ENCODE measurements around the gene WIPF2. TPM values are rescaled to one million over a fixed set of nuclear protein-coding genes. Genes with fewer than 3 reads are reported as not detected.
"Not testable (repeated sequence)": the region's sequence is repeated elsewhere in the genome, so short reads cannot be mapped to it uniquely, and the experiment has no call there.

The WIPF2 gene
- polyA plus RNA-seq, 1 donor = 15.4 TPM

DNA sequence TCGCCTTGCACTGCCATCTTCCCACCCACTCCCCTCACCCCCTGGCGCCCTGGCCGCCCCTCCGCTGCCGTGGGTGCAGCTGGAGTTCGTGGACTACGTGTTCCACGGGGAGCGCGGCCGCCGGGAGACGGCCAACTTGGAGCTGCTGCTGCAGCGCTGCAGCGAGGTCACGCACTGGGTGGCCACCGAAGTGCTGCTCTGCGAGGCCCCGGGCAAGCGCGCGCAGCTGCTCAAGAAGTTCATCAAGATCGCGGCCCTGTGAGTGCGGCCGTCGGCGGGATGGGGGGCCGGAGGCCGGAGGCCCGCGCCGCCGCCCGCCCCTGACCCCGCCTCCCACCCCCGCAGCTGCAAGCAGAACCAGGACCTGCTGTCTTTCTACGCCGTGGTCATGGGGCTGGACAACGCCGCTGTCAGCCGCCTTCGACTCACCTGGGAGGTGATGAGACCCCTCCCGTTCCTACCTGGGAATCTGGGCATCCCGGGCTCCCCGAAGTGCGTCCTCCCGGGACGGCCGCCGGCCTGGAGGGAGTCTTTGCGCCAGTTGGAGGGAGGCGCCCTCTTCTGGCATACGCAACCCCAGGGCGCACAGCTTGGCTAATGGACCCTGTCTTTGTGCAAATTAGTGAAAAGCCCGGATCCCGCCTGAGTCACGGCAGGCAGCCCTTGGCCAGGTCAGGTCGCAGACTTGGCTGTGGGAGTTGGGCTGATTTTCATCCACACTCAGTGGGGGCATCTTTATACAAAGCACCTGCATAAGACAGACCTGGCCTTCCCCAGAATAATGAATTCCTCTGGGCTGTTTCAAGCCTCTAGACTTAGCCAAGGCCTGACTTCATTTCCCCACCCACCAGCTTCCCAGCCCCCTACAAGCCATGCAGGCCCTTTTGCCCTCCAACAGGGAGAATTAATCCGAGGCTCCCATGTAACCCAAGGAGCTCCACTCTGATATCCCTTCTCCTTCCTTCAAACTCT lies 27.6 kb upstream of the WIPF2 start:
- DNase-seq (ENCODE audit: low read depth) = no peak

DNA sequence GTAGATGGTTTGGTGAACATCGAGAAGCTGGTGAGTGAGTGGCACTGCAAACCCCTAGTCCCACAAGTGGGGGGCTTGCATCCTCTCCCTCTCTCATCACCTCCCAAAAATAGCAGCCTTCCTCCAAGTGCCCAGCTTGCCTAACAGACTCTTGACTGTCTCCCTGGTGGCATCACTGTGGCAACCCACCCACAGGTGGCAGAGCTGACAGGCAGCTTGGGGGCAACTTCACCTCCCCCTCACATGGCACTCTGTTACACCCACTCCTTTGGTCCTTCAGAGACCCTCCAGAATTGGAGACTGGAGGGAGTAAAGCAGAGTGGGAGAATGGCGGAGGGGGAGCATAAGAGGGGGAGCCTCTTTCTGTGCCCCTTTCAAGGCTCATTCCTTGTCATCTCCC lies 26.1 kb upstream of the WIPF2 start:
- DNase-seq (ENCODE audit: low read depth) = no peak

DNA sequence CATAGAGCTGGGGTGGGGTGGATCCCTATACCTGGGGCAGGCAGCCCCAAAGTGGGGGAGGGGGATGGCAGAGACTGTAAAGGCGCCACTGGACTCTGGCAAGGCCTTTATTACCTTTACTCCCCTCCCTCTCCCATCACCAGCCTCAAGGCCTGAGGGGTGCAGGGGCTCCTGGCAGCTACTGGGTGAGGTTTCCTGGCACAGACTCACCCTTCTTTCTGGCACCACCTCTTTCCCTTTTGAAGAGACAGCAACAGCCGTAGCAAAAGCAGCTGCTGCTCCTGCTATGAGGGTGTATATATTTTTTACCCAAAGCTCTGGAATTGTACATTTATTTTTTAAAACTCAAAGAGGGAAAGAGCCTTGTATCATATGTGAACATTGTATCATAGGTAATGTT lies 24.3 kb upstream of the WIPF2 start:
- DNase-seq (ENCODE audit: low read depth) = no peak

DNA sequence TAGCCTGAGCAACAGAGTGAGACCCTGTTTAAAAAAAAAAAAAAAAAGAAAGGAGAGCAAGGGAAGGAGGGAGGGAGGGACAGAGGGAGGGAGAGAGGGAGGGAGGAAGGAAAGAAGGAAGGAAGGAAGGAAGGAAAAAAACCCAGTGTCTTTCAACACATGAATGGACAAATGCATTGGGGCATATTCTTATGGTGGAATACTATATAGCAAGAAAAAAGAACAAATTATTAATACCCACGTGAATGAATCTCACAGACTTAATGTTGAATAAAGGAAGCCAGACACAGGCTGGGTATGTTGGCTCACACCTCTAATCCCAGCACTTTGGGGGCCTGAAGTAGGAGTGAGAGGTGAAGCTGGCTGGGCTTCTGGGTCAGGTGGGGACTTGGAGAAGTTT lies 21.6 kb upstream of the WIPF2 start:
- no peak for DNase-seq (ENCODE audit: low read depth)

DNA sequence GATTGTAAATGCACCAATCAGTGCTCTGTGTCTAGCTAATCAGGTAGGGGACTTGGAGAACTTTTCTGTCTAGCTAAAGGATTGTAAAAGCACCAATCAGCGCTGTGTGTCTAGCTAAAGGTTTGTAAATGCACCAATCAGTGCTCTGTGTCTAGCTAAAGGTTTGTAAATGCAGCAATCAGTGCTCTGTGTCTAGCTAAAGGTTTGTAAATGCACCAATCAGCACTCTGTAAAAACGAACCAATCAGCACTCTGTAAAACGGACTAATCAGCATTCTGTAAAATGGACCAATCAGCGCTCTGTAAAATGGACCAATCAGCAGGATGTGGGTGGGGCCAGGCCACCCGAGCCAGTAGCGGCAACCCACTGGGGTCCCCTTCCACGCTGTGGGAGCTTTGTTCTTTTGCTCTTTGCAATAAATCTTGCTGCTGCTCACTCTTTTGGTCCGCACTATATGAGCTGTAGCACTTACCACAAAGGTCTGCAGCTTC lies 21.1 kb upstream of the WIPF2 start:
- not testable (repeated sequence) for DNase-seq (ENCODE audit: low read depth)

DNA sequence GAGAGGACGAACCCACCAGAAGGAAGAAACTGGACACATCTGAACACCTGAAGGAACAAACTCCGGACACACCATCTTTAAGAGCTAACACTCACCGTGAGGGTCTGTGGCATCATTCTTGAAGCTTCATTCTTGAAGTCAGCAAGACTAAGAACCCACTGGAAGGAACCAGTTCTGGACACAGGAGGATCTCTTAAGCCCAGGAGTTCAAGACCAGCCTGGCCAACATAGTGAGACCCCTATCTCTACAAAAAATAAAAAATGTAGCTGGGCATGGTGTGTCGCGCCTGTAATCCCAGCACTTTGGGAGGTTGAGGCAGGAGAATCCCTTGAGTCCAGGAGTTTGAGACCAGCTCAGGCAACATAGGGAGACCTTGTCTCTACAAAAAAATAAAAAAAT lies 20.5 kb upstream of the WIPF2 start:
- no peak for DNase-seq (ENCODE audit: low read depth)

DNA sequence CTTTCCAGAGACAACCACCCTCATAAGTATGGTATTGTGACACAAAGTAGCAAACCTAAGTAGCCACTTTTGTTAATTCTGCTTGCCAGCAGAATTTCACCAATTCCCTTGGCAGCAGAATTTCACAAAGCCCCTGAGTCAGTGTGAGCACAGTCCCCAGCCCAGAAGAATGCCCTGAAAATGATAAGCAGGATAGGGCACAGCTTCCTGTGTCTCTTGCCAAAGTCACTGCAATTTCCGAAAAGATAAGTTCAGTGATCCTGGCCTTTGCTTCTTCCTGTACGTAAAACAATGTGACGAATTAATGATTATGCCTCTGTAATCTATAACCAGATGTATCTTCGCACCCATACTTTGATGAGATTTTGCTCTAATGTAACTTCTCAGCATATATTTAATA lies 16.0 kb upstream of the WIPF2 start:
- no peak for DNase-seq (ENCODE audit: low read depth)

DNA sequence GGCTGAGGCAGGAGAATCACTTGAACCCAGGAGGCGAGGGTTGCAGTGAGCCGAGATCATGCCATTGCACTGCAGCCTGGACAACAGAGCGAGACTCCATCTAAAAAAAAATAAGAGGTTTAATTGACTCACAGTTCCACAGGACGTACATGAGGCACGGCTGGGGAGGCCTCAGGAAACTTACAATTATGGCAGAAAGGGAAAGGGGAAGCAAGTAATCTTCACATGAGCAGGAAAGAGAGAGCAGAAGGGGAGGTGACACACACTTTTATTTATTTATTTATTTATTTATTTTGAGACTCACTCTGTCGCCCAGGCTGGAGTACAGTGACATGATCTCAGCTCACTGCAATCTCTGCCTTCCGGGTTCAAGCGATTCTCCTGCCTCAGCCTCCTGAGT lies 12.9 kb upstream of the WIPF2 start:
- not testable (repeated sequence) for DNase-seq (ENCODE audit: low read depth)

DNA sequence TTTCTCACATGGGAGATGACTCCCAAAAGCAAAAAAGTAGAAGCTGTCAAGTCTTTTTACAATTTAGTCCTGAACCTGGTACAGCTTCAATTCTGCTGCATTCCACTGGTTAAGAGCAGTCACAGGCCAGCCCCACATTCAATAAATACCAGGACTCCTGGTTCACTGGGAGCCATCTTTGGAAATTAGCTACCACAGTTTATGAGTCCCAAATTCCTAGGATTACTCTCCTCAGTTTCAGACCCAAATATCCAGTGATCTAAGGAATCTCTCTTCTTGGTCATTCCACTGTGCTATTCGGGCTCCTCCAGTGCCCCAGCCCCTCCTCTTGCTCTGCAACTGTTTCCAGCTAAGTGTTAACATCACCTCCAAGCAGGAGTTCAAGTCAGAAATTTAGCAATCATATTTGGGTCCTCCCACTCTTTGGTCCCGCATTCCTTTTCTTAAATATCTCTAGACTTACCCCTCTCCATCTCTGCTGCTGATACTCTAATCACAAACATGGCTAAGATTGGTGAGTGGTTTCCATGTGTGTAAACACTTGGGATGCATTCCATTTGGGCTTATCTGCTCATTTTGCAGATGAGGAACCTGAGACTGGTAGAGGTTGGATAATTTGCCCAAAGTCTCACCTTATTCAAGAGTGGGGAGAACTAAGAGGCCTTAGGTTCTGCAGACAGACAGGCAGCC lies 9.6 kb upstream of the WIPF2 start:
- no peak for DNase-seq (ENCODE audit: low read depth)

DNA sequence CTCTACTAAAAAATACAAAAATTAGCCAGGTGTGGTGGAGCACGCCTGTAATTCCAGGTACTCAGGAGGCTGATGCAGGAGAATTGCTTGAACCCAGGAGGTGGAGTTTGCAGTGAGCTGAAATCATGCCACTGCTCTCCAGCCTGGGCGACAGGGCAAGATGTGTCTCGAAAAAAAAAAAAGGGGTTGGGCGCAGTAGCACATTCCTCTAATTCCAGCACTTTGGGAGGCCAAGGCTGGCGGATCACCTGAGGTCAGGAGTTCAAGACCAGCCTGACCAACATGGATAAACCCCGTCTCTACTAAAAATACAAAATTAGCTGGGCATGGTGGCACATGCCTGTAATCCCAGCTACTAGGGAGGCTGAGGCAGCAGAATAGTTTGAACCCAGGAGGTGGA lies 5.2 kb upstream of the WIPF2 start:
- DNase-seq (ENCODE audit: low read depth) = not testable (repeated sequence)

DNA sequence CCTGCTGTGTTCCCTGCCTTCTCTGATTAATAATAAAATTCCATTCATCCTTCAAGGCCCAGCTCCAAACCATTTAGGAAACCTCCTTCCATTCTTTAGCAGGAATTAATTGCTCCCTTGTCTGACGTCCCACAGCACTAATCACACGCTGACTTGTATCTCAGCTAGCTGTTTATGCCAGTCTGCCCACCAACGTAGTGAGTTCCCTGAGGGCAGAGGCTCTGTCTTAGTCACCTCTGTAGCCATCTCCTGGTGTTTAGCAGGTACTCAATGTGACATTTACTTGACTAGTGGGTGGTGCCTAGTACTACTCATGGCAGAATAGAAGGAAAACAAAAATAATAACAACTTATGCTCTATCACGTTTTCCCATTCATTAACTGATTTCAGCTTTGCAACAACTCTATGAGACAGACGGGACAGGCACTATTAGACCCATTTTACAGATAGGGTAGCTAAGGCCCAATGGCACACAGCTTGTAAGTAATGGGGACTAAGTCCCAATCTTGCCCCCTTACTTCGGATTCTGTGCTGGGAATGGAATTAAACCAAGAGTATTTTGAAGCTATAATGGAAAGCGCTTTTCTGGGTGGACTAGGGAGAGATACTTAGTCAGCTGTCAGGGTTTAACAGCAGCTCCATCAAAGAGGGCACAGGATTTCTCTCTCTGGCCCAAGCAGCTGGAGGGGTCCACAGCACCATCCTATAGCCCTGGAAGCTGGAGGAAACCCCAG lies 931 bp upstream of the WIPF2 start:
- no peak for DNase-seq (ENCODE audit: low read depth)

DNA sequence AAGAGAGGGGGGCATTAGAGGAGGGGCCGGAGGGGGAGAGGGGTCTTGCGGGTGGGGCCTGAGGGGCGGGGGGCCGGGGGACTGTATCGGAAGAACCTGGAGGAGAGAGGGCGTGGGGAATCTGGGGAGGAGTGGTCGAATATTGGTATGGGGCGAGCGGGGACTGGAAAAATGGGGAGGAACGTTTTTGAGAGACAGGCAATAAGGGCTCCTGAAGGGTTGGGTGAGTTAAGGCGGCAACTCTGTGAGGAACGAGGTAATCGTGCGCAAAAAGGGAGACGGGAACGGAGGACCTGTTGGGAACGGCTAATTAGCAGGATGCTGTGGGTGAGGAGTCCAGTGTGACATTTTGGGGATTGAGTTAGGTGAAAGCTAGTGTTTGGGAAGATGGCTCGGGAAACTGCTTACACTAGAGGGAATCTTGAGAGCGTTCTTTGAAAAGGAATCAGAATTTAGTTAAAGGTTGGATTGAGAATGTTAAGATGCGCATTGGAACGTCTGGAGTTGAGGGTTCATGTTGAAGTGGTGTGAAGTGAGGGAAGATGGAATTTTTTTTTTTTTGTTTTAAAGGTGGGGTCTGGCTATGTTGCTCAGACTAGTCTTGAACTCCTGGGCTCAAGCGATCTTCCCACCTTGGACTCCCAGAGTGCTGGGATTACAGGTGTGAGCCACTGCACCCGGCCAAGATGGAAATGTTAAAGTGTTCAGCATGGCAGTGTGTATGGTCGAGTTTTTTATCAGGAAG lies 662 bp downstream of the WIPF2 start:
- no peak for DNase-seq (ENCODE audit: low read depth)

DNA sequence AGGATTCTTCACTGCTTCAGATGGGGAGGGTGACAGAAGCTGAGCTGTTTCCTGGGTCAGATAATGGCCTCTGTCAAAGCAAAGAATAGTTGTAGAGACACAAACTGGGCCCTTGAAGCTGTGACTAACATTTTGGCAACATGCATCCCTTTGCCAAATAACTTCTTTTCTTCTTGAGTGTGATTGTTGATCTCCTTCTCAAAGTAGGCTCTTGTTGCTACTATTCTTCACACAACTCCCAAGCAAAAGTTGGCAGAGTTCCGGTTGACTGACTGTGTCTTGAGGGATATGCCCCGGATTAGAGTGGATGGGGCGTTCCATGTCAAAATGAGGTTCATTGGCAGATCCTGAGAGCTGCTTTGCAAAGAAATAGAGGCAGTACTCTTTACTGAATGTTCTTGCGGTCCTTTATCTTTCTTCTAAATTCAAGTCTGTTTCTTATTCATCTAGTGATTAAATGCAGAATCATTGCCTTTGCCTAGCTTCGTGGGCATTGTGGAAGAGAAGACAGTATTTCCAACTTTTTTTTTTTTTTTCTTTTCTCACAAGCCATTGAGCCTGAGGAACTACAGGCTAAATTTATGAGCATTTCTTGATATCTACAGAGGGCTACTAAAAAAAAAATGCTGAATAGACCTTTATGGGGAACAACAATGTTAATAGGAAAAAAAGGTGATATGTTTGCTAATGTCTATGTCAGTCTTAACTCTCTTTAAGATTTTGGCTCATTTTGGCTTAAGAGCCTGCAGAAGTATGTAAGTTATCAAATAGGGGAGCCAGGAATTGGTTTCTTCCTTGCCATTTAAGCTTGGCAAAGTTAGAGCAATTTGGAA lies 5.8 kb downstream of the WIPF2 start:
- no peak for DNase-seq (ENCODE audit: low read depth)

DNA sequence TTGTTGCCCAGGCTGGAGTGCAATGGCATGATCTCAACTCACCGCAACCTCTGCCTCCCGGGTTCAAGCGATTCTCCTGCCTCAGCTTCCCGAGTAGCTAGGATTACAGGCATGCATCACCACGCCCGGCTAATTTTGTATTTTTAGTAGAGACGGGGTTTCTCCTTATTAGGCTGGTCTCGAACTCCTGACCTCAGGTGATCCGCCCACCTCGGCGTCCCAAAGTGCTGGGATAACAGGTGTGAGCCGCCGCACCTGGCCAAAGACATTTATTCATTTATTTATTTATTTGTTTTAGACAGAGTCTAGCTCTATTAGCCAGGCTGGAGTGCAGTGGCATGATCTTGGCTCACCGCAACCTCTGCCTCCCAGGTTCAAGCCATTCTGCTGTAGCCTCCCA lies 10.0 kb downstream of the WIPF2 start:
- DNase-seq (ENCODE audit: low read depth) = not testable (repeated sequence)

DNA sequence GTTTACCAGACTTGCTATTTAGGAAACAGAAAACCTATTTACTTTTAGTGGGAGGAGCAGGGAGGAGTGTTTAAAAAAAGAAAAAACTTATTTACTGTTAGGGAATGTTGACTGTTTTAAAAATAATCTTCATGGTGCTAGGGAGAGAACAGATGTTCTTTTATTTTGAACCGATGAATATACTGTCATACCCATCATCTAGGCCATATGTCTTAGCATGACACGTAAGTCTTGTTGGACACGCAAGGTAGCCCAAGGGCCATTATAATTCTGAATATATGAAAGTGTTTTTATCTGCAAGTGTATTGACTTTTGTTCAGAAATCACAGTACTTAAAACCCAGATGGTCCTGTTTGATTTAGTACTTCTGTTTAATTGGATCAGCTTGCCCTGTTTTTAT lies 11.6 kb downstream of the WIPF2 start:
- no peak for DNase-seq (ENCODE audit: low read depth)

DNA sequence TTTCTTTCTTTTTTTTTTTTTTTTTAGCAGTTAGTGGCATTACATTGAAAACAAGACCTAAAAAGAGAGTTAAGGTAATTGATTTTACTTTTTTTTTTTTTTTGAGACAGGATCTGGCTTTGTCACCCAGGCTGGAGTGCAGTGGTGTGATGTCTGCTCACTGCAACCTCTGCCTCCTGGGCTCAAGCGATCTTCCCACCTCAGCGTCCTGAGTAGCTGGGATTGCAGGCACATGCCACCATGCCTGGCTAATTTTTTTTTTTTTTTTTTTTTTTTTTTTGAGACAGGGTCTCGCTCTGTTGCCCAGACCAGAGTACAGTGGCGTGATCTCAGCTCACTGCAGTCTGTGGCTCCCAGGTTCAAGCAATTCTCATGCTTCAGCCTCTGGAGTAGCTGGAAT lies 12.8 kb downstream of the WIPF2 start:
- DNase-seq (ENCODE audit: low read depth) = not testable (repeated sequence)

DNA sequence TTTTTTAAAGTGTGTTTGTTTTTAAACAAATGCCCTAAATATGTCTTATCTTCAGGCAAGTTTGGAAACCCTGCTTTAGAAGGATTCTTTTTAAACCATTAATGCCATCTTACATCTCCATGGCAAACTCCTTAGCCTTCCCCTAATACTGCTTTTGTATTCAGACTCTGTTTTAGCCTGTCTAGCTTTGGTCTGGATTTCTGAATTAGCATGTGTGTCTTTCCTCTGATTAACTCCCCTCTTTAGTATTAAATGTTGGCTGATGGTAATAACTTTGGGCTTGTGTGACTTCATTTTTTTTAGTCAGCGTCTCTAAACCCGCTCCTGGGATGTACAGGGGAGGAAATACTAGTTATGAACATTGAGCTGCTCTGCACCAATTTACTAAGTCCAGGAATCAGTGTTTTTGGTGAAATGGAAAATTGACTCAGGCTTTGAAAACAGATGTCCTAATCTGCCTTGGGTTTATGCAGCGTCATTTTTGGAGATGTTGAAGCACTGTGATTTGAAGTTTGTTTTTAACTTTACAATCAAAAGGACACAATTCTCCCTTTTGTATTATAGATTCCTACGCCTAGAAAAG lies 22.2 kb downstream of the WIPF2 start:
- no peak for DNase-seq (ENCODE audit: low read depth)

DNA sequence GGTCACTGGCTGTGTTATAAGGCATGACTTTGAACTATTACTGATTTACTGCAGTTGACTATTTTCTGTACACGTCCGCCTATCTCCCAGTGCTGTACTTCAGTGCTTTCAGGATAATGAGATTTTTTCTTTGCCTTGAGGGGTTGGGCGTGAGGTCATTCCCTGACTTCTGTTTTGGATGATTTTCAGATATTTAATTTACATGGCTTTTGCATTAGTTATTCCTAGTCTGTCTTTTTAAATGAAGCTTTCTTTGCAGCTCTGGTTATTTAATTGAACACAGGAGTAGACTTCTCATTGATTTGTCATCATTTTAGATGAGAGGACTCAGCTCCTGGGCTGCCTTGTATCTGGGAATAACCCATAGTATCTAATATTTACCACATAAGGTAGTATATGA lies 23.7 kb downstream of the WIPF2 start:
- DNase-seq (ENCODE audit: low read depth) = no peak

DNA sequence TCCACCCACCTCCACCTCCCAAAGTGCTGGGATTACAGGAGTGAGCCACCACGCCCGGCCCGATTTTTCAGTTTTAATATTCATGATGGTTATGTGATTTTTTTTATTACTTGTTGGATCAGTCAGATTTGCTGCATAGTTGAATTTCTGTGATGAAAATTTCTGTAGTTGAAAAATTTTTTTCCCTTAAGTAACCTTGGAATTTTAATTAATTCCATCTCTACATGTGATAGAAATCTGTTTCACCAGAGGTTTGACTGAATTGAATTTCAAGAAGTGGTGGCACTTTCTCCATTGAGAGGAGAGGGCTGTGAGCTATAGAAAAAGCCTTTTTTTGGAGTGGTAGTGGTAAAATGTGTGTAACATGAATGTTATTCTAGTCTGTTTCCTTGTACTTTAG lies 24.7 kb downstream of the WIPF2 start:
- DNase-seq (ENCODE audit: low read depth) = no peak

DNA sequence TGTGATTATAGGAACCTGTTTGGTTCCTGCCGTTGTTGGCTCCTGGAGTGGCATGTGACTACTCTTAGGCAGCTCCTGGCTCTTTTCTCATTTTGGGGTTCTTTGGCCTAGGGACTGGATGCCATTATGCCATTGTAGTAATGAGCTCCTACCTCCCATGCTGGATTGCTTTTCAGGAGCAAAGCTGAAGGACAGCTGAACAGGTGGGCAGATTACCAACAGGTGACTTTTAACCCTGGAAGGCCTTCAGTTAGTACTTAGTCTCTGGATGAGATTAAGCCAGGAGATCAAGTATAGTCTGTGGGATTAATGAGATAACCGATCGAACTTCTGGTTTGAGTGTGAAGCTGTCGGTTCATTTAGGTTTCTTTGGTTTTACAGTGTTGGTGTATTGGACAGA lies 25.2 kb downstream of the WIPF2 start:
- DNase-seq (ENCODE audit: low read depth) = no peak

Measured in forelimb muscle (tissue), 1 donor.